ENCODE measurements around the gene BMI1.

- TF ChIP-seq EP300 (IDR thresholded peaks at IDR 0.05) (no peak), POLR2A (IDR thresholded peaks at IDR 0.05) (no peak)
Observed at GRCh38 chr10:22366771-22367170, 45.9 kb downstream of the BMI1 start.

Data from sigmoid colon (tissue), 4 donors.